Measurements from ENCODE around the gene RTL1.

The RTL1 gene

DNA sequence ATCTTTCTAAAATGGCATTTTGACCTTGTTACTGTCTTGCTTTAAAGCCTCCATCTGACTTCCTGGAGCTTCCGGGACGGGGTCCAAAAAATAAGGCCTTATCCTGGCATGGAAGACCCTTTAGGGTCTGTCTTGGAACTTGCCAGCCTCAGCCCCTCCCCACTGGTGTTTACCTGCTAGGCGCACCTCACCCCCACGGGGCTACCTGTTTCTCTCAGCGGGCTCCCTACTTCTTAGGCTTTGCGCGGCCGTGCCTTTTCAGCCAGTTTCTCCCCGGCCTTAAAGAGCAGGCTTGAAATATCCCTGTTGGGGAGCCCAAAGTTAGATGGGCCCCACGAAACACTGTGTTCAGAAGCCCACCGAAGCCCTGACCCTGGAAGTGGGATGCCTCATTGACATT, 5.1 kb downstream of the RTL1 start:
- DNase-seq = no peak

DNA sequence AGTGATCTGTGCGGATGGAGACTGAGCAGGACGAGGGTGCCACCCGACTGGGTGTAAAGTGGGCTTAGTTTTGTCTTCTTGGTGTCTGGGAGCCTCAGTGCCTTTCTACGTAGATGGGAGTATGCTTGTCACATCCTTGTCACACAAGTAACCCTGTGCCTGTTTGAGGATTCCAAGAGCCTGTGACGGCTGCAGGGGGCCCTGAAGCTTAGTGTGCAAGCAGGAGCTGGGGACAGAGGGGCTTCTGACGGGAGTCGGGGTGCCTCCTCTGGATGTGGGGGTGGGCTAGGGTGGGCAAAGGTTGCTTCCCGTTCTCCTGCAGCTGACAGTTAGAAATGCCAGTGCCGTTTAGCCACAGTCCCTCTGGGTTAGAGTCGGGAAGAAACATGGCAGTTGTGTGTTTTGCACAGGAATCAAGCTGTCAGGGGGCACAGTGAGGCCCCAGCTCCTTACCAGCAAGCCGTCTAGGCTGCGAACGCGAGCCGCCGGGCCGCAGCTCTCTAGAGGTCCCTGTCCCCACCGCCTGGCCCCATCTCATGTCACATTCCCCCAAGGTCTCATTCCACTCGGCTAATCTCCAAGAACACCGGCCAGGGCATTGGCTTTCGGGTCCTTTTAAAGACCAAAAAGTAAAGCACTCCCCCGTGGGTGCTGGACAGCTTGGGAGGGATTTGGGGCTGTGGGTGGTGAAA, 7.0 kb downstream of the RTL1 start:
- no peak for DNase-seq

DNA sequence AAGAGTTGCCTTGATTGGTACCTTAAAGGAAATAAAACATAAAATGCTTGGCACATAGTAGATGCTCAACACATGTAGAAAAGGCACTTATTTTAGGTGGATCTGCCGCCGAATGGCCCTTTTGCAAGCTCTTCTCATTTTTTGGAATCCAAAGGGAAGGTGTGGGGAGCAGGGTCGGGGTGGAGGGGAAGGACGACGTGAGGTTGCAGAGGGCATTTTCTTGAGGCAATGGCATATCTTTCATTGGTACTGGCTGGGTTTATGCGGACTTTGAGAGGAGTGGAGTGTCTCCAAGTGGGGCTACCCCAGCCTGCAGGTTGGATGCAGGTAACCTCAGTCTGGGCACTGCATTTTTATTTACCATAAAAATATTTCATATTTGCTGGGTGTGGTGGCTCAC, 8.1 kb downstream of the RTL1 start:
- DNase-seq = no peak

DNA sequence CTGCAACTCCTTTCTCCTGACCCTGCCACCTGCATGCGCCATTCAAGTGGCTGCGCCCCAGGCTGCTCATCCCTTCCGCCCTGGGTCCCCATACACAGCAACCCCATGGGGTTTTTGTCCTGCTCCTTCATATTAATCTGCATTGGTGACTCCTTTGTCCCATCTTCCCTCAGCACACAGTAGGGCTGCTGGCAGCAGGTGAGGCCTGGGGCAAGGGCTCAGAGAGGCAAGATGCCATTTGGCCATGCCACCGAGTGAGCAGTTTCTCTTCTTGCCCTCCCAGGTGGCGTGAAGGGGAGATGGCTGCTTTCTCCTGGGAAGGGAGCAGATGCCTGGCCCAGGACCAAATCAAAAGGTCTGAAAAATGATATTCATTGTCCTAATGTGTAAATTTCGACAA, 9.1 kb downstream of the RTL1 start:
- no peak for DNase-seq

DNA sequence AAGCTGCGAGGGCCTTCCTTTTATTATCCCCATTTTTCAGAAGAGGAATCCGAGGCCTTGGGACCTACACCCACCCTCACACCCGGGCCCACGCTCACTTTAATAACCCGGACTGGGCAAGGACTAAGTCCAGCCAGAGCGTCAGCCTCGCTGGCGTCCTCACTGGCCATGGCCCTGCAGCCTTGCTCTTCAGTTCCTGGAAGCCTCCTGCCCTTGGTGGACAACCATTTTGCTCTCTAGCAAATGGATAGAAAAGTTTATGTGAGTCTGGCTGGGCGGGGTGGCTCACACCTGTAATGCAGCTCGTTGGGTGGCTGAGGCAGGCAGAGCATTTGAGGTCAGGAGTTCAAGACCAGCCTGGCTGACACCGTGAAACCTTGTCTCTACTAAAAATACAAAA, 9.8 kb downstream of the RTL1 start:
- DNase-seq = no peak

DNA sequence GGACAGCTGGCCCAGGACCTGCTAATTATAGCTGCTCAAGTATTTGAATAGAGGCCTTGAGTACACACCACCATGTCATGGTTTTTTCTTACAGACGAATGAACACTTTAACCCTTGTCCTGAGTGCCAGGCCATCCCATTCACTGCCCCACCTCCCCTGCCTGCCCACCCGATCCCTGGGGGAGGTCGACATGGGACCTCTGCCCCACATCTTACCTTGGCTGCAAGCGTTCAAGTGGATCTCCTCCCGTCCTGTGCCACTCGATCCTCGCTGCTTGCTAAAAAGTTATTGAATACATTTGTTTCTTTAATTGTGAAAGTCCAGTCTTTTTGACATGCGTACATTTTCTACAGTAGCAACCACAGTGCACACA, 10.3 kb downstream of the RTL1 start:
- no peak for DNase-seq

DNA sequence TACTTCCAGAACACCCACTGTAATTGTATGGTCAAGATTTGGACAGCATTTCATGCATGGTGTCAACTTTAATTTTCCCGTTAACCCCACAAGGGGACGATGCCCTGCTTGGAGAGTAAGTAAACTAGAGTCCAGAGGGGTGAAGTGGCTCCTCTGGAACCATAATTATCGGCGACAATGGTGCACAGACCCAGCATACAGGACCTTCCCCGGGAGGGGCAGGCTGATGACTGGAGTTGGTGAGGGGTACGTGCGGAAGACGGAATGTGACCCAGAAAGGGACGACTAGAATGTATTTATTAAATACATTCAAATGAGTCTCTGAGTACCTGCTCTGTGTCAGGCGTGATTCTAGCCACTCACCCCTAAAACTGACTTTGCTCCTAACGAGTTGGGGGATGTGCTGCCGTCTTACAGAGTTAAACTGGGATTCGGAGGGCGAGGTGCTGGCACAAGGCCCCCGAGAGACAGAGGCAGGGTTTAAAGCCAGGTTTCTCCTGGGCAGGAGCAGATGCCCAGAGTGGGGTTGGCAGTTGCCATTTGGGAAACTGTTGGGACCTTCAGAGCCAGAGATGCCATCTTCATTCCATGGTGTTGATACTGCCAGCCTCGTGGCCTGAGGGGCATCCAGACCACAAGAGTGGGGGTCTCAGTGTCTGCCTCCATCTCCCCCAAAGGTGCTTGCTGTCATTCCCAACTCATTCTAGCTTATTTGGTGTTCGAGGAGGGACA, 10.9 kb downstream of the RTL1 start:
- no peak for DNase-seq

DNA sequence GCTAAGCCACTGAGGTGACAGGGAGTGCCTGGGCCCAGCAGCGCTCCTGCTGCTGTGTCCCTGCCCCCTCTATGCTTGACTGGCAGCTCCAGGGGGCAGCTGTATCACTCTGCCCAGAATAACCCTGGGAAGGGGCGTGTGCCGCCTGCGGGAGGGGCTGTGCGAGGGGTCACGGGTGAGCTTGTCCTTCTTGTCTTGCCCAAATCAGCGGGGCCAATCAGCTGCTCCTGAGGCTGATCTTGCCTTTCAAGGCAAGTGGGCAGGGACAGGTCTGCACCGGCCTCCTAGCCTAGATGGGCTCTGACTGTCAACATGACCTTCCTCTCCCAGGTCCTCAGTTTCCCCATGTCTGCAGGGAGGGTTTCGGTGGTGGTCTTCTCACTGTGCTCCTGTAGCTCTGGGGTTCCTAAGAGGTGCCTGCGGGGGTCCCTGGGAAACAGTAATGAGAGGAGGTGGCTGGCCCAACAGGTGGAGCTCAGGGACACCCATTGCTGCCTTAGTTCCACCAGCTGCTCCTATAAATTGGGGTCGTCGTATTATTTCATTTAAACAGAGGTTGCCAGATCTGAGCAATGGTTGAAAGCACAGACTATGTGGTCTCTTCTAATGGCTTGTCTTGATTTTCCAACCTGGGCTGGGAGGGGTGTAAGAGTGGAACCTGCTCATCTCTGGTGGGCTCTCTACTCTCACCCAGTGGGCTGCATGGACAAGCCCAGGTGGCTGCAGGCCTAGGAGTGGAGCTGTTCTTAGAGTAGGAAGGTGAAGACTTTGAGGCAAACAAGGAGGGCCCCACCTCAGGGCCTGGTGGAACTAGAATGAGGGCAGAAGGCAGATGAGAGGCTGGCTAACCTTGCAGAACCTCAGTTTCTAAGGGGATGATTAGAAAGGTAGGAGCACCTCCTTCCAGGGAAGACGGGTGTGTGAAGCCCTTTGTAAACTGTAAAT, 11.7 kb downstream of the RTL1 start:
- DNase-seq = no peak

DNA sequence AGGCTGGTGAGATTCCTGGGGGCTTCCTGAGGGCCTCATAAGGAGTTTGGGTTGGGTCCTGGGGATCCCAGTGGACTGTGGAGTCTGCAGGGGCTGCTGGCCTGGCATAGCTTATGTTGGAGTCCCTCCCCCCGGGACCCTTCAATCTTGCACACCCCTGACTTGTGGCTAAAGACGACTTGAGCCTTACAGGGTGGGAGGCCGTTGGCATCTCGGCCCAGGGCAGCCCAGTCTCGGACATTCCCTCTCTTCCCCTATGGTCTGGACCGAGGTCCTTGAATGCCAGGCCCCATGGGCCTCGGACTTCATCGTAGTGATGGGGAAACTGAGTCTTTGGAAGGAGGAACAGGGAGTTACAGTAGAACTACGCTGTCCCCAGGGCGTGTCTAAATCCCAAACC, 12.5 kb downstream of the RTL1 start:
- no peak for DNase-seq

DNA sequence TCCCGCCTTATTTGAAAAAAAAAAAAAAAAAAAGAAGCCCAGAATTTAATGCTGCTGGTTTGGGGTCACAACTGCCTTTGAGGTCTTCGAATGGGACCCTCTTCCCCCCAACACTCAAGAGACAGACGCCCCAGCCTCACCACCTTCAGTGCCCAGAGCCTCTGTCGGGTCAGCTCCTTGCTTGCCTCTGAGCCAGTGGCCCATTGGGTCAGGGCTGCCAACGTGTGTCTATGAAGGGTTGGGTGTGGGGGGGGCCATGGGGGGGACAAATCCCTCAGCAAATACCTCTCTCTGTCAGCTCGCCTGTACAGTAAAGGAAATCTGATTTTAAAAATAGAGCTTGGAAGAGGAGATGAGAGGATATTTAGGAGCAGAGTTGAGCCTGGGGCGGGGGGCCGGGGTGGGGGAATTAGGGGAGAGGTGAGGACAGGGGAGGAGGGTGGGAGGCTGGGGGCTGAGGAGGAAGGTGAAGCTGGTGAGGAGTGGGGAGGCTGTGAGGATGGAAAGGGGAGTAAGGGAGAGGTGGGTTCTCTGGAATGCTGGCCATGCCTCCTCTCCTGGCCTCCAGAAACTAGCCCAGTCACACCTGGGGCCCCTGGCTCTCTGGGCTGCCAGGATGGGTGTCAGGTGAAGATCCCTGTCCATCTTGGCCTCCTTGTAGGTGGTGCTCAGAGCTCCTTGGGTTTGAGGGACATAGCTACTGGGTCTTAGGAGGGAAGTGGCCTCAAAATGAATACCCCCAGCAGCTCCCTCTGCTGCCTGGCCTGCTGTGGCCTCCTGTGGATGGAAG, 13.3 kb downstream of the RTL1 start:
- no peak for DNase-seq

DNA sequence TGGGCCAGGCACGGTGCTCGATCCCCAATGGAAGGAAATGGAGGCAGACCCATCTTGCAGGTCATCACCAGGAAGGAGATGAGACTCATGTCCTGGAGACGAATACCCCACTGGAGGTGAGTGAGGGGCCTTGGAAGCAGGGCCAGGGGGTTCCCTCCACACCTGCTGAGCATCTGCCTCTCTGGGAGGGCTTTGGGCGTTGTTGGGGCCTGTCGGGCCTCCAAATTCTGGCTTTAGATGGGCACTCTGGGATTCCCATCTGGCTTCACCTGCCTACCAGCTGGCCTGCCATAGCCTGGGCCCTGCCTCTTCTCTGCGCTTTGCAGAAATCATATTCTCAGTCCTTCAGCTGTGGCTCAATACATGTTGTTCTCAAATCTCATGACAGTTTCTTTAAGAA, 13.9 kb downstream of the RTL1 start:
- no peak for DNase-seq

DNA sequence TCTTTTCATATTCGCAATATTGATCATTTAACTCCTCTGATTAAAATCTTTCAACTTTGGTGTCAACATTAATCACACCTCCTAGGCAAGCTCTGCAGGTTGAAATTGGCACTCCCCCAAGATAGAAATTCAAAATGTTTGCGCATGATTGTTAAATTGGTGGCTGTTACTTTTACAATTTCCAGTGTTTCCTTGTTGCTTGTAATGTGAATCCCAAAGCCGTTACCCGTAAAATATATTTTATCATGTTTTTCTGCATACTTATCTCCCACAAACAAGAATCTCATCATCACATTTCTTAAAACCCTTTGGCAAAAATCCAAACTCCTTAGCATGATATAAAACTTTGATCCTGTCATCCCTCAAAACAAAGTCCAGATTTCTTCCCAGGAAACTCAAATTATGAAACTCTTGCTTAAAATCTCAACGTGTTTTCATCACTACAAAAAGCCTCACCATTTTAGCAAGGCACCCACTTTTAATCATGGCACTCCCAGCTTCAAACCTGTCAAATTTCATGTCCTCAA, 14.7 kb downstream of the RTL1 start:
- no peak for DNase-seq

DNA sequence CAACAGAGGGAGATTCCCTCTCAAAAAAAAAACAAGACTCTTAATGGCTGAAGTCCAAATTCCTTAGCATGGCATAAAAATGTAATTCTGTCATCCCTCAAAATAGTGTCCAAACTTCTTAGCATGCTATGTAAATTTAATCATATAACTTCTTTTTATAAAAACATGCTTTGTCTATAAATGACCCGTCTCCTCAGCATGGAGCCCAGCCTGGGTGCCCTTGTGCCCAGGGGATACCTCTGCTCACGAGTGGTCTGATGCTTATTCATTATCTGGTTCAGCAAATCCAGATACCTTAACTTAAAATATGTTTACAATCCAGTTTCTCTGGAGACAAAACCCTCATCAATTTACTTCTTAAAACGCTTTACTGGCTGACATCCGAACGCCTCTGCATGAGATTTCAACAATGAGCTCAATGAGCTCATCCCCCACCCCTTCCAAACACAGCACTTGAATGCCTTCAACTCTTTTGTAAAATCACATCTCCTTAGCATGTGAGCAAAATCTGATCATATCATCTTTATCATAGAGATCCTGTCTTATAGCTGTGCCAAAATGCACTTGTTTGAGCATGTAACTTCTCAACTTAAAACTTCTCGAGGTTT, 15.7 kb downstream of the RTL1 start:
- no peak for DNase-seq

DNA sequence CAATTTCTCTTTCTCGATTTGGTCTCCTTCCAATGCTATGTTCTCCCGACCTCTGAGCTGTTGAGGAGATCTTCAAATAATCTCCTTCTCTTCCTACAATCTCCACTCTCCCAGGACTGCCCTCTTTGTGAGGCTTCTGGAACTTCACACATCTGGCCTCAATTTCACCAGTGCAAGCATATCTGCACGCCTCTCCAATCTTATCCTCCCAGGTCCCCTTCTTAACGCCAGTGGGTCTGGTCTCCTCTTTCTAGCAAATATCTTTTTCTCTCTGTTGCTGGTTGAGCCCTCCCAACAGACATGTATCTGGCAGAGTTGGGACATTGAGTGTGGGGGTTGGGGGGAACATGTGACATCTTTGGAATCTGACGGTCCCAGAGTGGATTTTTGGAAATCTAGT, 17.9 kb downstream of the RTL1 start:
- DNase-seq = no peak

DNA sequence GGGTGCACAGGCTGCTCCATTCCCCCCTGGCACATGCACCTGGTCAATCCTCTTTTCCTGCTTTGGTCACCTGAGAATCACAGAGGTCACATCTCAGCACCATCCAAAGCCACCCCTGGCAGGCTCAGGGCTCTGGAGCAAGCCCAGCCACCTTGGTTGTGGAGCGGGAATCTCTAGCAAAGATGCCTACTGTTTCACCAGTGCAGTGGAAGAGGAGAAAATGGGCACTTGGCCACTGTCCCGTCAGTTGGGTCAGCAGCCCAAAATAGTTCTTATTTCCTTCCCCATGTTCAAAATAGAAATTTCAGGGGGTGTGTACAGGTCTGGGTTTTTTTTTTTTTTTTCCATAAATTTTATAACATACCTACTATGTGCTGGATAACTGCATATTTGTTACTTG, 18.3 kb downstream of the RTL1 start:
- DNase-seq = no peak

DNA sequence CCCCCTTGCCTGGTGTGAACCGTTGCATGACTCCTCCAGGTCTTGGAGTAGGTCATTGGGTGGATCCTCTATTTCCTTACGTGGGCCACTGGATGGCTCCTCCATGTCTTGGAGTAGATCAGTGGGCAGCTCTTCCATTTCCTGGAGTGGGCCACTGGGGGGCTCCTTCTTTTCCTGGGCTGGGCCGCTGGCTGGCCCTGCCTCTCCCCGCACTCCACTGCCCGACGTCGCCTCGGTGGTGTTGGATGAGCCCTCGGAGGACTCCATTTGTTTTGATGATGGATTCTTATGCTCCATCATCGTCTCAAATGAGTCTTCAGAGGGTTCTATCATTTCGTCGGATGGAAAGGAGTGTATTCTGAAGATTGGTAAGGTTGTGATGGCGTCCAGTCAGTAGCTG, 19.1 kb downstream of the RTL1 start:
- DNase-seq = no peak

DNA sequence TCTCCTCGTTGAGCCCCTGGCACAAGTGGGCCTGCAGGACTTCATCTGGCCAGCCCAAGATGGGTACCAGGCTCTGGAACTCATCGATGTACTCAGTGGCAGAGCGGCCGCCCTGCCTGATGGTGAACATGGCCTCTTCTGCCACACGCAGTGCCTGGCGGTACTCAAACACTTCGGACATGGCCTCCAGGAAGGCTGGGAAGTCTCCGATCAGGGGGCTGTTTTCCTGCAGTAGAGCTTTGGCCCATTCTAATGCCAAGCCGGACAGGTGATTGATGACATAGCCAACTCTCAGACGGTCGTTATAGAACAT, 19.8 kb downstream of the RTL1 start:
- DNase-seq = no peak

DNA sequence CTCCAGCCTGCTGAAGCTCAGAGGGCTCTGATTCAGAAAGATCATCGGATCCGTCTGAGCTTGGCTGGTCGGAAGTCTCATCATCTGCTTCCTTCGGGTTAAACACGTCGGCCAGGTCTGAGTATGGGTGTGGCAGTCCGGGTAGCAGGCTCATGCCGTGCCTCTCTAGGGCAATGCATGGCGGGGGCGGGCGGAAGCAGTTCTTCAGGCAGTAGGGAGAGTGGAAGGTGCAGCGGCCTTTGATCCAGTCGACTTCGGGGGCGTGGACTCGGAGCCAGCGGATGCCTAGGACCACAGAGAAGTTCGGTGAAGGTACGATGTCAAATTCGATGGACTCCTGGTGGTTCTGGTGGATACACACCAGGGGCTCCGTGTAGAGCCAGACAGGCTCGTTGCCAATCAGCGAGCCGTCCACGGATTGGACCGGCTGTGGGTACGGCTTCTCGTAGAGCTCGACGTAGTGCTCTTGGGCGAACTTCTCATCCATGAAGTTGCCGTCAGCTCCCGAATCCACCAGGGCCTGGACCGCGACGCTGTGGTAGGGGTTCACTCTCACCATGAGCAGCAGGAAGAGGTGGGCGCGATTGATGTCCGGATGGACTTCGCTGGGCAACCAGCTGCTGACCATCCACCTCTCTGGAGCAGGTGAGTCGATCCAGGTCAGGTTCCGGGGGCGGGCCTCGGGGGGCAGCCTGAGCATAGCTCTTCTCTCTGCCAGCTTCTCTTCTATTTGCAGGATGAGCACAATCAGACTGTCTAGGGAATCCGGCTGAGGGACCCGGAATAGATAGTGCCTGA, 20.3 kb downstream of the RTL1 start:
- no peak for DNase-seq

DNA sequence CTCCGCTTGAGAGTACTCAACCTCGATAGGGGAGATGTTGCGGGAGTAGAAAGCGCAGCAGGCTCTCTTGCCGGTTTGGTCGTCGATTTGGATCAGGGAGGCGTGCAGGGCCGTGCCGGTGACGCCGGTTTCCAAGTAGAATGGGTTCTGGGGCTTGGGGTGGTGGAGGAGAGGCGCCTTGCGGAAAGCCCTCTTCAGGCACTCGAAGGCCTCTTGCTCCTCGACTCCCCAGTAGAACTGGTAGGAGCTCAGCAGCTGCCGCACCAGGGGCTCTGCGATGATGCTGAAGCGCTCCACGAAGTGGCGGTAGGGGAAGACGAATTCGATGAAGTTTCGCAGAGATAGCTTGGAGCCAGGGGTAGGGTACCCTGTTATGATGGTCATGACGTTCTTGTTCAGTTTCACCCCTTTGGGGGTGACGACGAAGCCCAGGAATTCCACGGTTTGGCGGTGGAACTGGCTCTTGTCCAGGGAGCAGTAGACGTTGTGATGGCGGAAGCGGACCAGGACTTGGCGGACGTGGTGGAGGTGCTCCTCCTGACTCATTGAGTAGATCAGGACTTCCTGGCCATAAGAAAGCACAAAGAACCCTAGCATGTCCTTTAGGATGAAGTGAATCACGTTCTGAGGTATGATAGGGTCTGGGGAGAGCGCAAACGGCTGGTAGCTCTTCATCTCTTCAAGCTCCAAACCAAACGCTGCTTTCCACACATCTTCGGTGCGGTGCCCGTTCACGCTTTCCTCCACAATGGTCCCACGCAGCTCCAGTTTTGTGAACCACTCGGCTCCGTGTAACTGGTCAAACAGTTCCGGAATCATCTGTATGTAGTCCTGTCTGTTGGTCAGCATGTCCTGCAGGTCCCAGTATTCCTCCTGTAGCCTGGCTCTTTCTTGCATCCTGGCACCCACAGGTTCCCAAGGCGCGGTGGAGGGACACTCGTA, 21.2 kb downstream of the RTL1 start:
- no peak for DNase-seq
